ENCODE measurements around the gene FAM3B. TPM values are rescaled to one million over a fixed set of nuclear protein-coding genes. Genes with fewer than 3 reads are reported as not detected.

Gene FAM3B
- total RNA-seq, 2 donors from 2014 or later = 50.4 to 74.5 TPM

DNA sequence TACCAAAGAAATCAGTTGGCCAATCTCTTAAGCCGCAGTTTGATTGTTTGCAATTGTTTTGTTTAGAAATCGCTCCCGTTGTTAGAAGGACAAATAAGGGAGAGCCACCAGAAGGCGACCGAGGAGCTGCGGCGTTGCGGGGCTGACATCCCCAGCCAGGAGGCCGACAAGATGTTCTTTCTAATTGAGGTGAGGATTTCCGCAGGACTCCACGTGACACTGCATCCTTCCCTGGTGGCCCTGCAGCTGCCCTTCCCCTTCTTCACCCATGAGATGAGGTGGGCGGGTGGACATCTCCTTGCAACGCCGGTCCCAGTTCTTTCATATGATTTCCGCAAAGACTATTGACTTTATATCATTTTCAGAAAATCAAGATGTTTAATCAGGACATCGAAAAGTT is 82.2 kb downstream of the FAM3B start:
- 95 to 96% methylated on average over 16 of the region's 16 CpGs for WGBS, 2 donors
- TF ChIP-seq POLR2A (IDR thresholded peaks at IDR 0.05) = no peak
- TF ChIP-seq, protein P1, sequence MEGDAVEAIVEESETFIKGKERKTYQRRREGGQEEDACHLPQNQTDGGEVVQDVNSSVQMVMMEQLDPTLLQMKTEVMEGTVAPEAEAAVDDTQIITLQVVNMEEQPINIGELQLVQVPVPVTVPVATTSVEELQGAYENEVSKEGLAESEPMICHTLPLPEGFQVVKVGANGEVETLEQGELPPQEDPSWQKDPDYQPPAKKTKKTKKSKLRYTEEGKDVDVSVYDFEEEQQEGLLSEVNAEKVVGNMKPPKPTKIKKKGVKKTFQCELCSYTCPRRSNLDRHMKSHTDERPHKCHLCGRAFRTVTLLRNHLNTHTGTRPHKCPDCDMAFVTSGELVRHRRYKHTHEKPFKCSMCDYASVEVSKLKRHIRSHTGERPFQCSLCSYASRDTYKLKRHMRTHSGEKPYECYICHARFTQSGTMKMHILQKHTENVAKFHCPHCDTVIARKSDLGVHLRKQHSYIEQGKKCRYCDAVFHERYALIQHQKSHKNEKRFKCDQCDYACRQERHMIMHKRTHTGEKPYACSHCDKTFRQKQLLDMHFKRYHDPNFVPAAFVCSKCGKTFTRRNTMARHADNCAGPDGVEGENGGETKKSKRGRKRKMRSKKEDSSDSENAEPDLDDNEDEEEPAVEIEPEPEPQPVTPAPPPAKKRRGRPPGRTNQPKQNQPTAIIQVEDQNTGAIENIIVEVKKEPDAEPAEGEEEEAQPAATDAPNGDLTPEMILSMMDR (IDR thresholded peaks at IDR 0.05) = no peak
- DNase-seq (no peak), ATAC-seq (no peak)
- Histone ChIP-seq H3K4me3 (no peak overlapping the region), H3K27me3 (no peaks in the 10 kb centered on the region), H3K27ac (no peak overlapping the region), H3K9me3 (no peaks in the 10 kb centered on the region), H3K36me3 (replicated peaks in 1 of 2; ENCODE audit: insufficient read depth in 1 of 2, low read depth in 2 of 2) (no peaks in the 10 kb centered on the region), H3K4me1 (no peaks in the 10 kb centered on the region)
- intact Hi-C loops (cut with DNase I) = no loop called here

DNA sequence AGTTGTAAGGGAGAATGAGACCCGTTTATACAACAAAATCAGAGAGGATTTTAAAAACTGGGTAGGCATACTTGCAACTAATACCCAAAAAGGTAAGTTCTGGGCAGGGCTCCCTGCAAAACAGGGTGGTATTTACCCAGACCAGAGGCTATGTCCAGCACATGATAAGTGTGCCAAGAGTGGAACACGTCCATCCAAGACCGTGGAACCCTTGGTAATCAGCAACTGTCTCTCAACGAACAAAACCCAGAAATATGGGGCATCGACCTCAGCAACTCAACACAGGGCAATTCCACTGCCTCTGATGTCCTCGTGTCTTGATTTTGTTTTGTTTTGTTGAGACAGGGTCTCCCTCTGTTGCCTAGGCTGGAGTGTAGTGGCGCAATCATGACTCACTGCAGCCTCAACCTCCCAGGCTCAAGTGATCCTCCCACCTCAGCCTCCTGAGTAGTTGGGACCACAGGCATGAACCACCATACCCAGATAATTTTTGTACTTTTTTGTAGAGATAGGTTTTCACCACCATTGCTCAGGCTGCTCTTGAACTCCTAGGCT is 82.7 kb downstream of the FAM3B start:
- no peak for DNase-seq
- WGBS, 2 donors = 83 to 95% methylated on average over 7 of the region's 7 CpGs
- TF ChIP-seq, protein P1 (IDR thresholded peaks at IDR 0.05) = no peak
- TF ChIP-seq POLR2A (IDR thresholded peaks at IDR 0.05) = no peak

DNA sequence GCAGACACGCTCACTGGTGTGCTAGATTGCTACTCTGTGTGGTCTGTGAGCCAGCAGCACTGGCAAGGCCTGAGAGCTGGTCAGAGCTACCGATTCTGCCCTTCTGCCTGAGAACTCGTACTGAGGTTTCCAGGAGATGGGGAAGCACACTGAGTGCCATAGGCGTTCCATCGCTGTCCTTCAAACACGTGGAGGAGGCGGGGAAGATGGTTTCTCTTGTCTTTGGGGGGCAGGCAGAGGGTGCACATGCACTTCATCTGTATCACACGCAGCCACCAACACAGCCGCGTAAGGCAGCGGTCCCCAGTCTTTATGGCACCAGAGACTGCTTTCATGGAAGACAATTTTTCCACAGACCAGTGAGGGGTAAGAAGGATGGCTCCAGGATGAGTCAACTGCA is 85.6 kb downstream of the FAM3B start:
- WGBS, 2 donors = 89 to 97% methylated on average over 6 to 11 of the region's 11 CpGs

More for the DNA sequence above, 82.7 kb downstream of the FAM3B start:
- H3K4me3 ChIP-seq = no peak overlapping the region
- H3K27ac ChIP-seq = no peak overlapping the region
- H3K4me1 ChIP-seq = no peaks in the 10 kb centered on the region
- no peaks in the 10 kb centered on the region for H3K9me3 ChIP-seq
- H3K27me3 ChIP-seq = no peaks in the 10 kb centered on the region
- no peaks in the 10 kb centered on the region for H3K36me3 ChIP-seq (replicated peaks in 1 of 2; ENCODE audit: insufficient read depth in 1 of 2, low read depth in 2 of 2)
- ATAC-seq = no peak
- intact Hi-C loops (cut with DNase I) = no loop called here

DNA sequence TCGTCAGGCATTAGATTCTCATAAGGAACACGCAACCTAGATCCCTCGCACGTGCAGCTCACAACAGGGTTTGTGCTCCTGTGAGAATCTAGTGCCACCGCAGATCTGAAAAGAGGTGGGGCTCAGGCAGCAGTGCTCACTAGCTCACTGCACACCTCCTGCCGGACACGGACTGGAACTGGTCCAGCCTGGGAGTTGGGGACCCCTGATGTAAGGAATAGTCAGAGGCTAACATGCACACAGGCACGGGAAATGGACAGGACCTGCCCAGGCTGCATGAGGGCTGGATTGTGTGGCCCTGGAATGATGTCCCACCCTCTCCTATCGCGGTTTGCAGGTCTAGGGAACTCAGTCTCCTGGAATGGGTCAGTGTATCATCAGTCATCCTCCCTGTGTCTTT is 86.2 kb downstream of the FAM3B start:
- no peaks in the 10 kb centered on the region for H3K36me3 ChIP-seq (replicated peaks in 1 of 2; ENCODE audit: insufficient read depth in 1 of 2, low read depth in 2 of 2)
- 88 to 100% methylated on average over 5 to 10 of the region's 10 CpGs for WGBS, 2 donors
- TF ChIP-seq, protein P1 (IDR thresholded peaks at IDR 0.05) = no peak
- TF ChIP-seq POLR2A (IDR thresholded peaks at IDR 0.05) = no peak
- H3K27ac ChIP-seq = no peak overlapping the region
- H3K4me1 ChIP-seq = no peaks in the 10 kb centered on the region
- H3K27me3 ChIP-seq = no peaks in the 10 kb centered on the region
- intact Hi-C loops (cut with DNase I) = no loop called here
- no peak overlapping the region for H3K4me3 ChIP-seq
- H3K9me3 ChIP-seq = no peaks in the 10 kb centered on the region
- ATAC-seq (no peak), DNase-seq (no peak)

More for the DNA sequence above, 85.6 kb downstream of the FAM3B start:
- Histone ChIP-seq H3K36me3 (replicated peaks in 1 of 2; ENCODE audit: insufficient read depth in 1 of 2, low read depth in 2 of 2) (no peaks in the 10 kb centered on the region), H3K4me3 (no peak overlapping the region), H3K27ac (no peak overlapping the region), H3K9me3 (no peaks in the 10 kb centered on the region), H3K27me3 (no peaks in the 10 kb centered on the region), H3K4me1 (no peaks in the 10 kb centered on the region)
- DNase-seq (no peak), ATAC-seq (no peak)
- intact Hi-C loops (cut with DNase I) = no loop called here
- TF ChIP-seq POLR2A (IDR thresholded peaks at IDR 0.05) = no peak
- TF ChIP-seq, protein P1 (IDR thresholded peaks at IDR 0.05) = no peak

DNA sequence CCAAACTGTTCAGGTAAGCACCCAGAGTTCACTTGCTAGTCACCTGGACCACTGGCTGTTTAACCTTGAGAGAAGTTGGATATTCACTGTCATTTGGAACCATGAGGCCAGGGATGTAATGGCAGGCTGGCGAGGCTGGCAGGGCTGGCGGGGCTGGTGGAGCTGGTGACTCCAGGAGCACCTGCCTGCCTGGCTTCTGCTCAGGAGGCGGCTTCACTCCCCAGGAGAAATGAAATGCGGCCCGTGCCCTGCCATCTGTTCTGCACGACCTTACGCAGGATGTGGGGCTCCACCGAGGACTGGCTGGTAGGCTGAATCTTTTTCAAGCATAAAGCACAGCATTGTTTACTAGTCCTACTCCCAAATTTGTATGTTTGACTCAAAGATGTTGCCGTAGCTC is 86.7 kb downstream of the FAM3B start:
- Histone ChIP-seq H3K27ac (no peak overlapping the region), H3K27me3 (no peaks in the 10 kb centered on the region), H3K36me3 (replicated peaks in 1 of 2; ENCODE audit: insufficient read depth in 1 of 2, low read depth in 2 of 2) (no peaks in the 10 kb centered on the region), H3K9me3 (no peaks in the 10 kb centered on the region), H3K4me3 (no peak overlapping the region), H3K4me1 (no peaks in the 10 kb centered on the region)
- DNase-seq (no peak), ATAC-seq (no peak)
- no peak for TF ChIP-seq POLR2A (IDR thresholded peaks at IDR 0.05)
- TF ChIP-seq, protein P1 (IDR thresholded peaks at IDR 0.05) = no peak
- 90 to 91% methylated on average over 6 to 9 of the region's 9 CpGs for WGBS, 2 donors
- intact Hi-C loops (cut with DNase I) = no loop called here
